K562 (cell line): ENCODE data around the gene SLIRP. TPM values are rescaled to one million over a fixed set of nuclear protein-coding genes. Genes with fewer than 3 reads are reported as not detected.

Source experiments
- ATAC-seq: fragments of 200-7000 bp; cut with Tn5 transposase; 3 replicates; pipeline ENCODE4 v1.9.1; 2020; ENCODE audit warnings: moderate library complexity
- BruUV-seq: library from RNA; stranded (reverse); fragments of 400-500 nt; replicated peaks from 2 replicates; lab custom pipeline; 2021; lab: Mats Ljungman, UMichigan
- CTCF ChIA-PET: fragments of 300-600 bp; formaldehyde crosslinking; extraction: SDS; loops from one replicate; lab custom pipeline; 2021; ENCODE audit warnings: low intra/inter-chr PET ratio; lab: Yijun Ruan, JAX
- POLR2A ChIA-PET: fragments of 300-600, 350-650 bp; sonication (Branson Sonifier 250); formaldehyde crosslinking; extraction: SDS; loops from one replicate; lab custom pipeline; 2021; ENCODE audit warnings: antibody characterized with exemption, inconsistent platforms; lab: Yijun Ruan, JAX
- DNase-seq, 4 experiments: peaks; one replicate each; pipeline versions ENCODE4 v3.0.0 to v3.0.0-alpha.2; 2011 to 2018; ENCODE audit warnings: low spot score in 3 of 4, mixed read lengths in 3 of 4; ENCODE audit errors: extremely low read depth in 1 of 4
- FAIRE-seq: peaks from 2 replicates; lab custom pipeline; 2011; peaks lifted over from hg19 to GRCh38; lab: Jason Lieb, UNC
- H2AFZ ChIP-seq: 2 replicates; pipeline ENCODE4 v1.6.0; 2011; ENCODE audit warnings: low read depth, low read length, control low read depth, inconsistent platforms
- H3K27ac ChIP-seq: fragments of 200-600 bp; 3 replicates; pipeline ENCODE4 v1.8.0; 2011; ENCODE audit warnings: low read depth, mild to moderate bottlenecking, control low read depth, inconsistent platforms, low read length, moderate library complexity, mixed read lengths; ENCODE audit errors: extremely low read depth
- H3K27me3 ChIP-seq, 2 experiments: fragments of 300-600 bp in 1 of 2; 2 replicates in 1 of 2; 3 replicates in 1 of 2; pipeline versions ENCODE4 v1.6.0 to v1.8.0; 2011; ENCODE audit warnings: inconsistent platforms in 2 of 2, low read length in 2 of 2, mild to moderate bottlenecking in 1 of 2, mixed read lengths in 1 of 2, moderate library complexity in 1 of 2; ENCODE audit not compliant: control insufficient read depth in 2 of 2, insufficient read depth in 2 of 2
- H3K36me3 ChIP-seq: fragments of 300-600 bp; 3 replicates; pipeline ENCODE4 v1.8.0; 2011; ENCODE audit warnings: mild to moderate bottlenecking, low read length, inconsistent platforms; ENCODE audit not compliant: control insufficient read depth, insufficient read depth
- H3K4me1 ChIP-seq, 2 experiments: fragments of 200-600 bp in 1 of 2; replicated peaks in 1 of 2; 2 replicates in 1 of 2; 3 replicates in 1 of 2; pipeline versions ENCODE4 v1.5.1 to v1.8.0; 2011; ENCODE audit warnings: inconsistent platforms in 2 of 2, low read length in 2 of 2, mild to moderate bottlenecking in 1 of 2, mixed read lengths in 1 of 2, moderate library complexity in 1 of 2; ENCODE audit not compliant: control insufficient read depth in 2 of 2, insufficient read depth in 2 of 2
- H3K4me2 ChIP-seq: 2 replicates; pipeline ENCODE4 v1.6.1; 2011; ENCODE audit warnings: low read length, control low read depth, inconsistent platforms, mixed read lengths; ENCODE audit not compliant: insufficient read depth
- H3K4me3 ChIP-seq: fragments of 200-600 bp; sonication (generic), shearing (Covaris generic); 2 replicates; pipeline ENCODE4 v1.5.1; 2016; ENCODE audit warnings: control low read depth, inconsistent platforms
- H3K79me2 ChIP-seq: fragments of 200-600 bp; 3 replicates; pipeline ENCODE4 v1.8.0; 2011; ENCODE audit warnings: low read length, inconsistent platforms; ENCODE audit not compliant: control insufficient read depth, insufficient read depth
- H3K9ac ChIP-seq, 2 experiments: 2 replicates each; pipeline versions ENCODE4 v1.6.0 to v1.6.1; 2011; ENCODE audit warnings: low read depth in 2 of 2, low read length in 2 of 2, control low read depth in 1 of 2, inconsistent platforms in 1 of 2, mild to moderate bottlenecking in 1 of 2, mixed read lengths in 1 of 2; ENCODE audit not compliant: insufficient read depth in 1 of 2
- H3K9me1 ChIP-seq: one replicate; pipeline ENCODE4 v1.6.0; 2011; ENCODE audit warnings: inconsistent platforms, mild to moderate bottlenecking, low read length, moderate library complexity; ENCODE audit not compliant: control insufficient read depth, insufficient read depth
- H3K9me3 ChIP-seq: replicated peaks from 2 replicates; pipeline ENCODE4 v1.5.1; 2011; ENCODE audit warnings: low read depth, low read length, inconsistent platforms; ENCODE audit not compliant: control insufficient read depth, insufficient read depth
- H4K20me1 ChIP-seq: replicated peaks from 2 replicates; pipeline ENCODE4 v1.6.1; 2011; ENCODE audit warnings: low read length, inconsistent platforms, mixed read lengths; ENCODE audit not compliant: control insufficient read depth, insufficient read depth
- CREBBP ChIP-seq: IDR thresholded peaks from one replicate; pipeline ENCODE4 v1.6.1; 2012; ENCODE audit warnings: low read depth, mild to moderate bottlenecking, control low read depth, inconsistent platforms, low read length
- CSDE1 ChIP-seq, 2 experiments: fragments of 450-650 bp; IDR thresholded peaks; 2 replicates each; pipeline ENCODE4 v1.6.1; 2016; ENCODE audit warnings: mild to moderate bottlenecking in 1 of 2
- ELF4 ChIP-seq: fragments of 450-650 bp; formaldehyde crosslinking; IDR thresholded peaks from 2 replicates; pipeline ENCODE4 v1.4.0; 2022; ENCODE audit warnings: missing genetic modification characterization
- HMG20A ChIP-seq: fragments of 450-650 bp; formaldehyde crosslinking; conservative IDR thresholded peaks from 2 replicates; pipeline ENCODE4 v1.4.0; 2020; ENCODE audit warnings: mild to moderate bottlenecking, mixed read lengths
- MIER1 ChIP-seq: fragments of 450-650 bp; IDR thresholded peaks from 2 replicates; pipeline ENCODE4 v1.6.1; 2016; ENCODE audit warnings: antibody characterized with exemption, mild to moderate bottlenecking, low read depth
- RHOXF2B ChIP-seq: fragments of 250-450 bp; sonication (Bioruptor Pico); conservative IDR thresholded peaks from 2 replicates; pipeline ENCODE4 v1.5.1; 2021
- SMARCA5 ChIP-seq: fragments of 450-650 bp; IDR thresholded peaks from 2 replicates; pipeline ENCODE4 v1.6.1; 2016
- TAF1 ChIP-seq: IDR thresholded peaks from 2 replicates; pipeline ENCODE4 v1.6.1; 2011; ENCODE audit warnings: mild to moderate bottlenecking, low read length, moderate library complexity; ENCODE audit not compliant: insufficient read depth, control insufficient read depth, severe bottlenecking; ENCODE audit errors: extremely low read depth
- U2AF2 ChIP-seq: fragments of 200-400 bp; formaldehyde crosslinking; optimal IDR thresholded peaks from 2 replicates; pipeline ENCODE3; 2017; ENCODE audit warnings: low read depth, mild to moderate bottlenecking, low read length
- in situ Hi-C: fragments of 300-500 bp; cut with MboI; formaldehyde crosslinking; loops from 4 replicates; pipeline ENCODE4 v1.15.0; 2018; ENCODE audit warnings: inconsistent platforms, mixed read lengths
- intact Hi-C: fragments of 100-400 bp; cut with micrococcal nuclease; formaldehyde crosslinking; loops from 2 replicates; pipeline ENCODE4 v1.14.2; 2022
- polyA plus RNA-seq, 8 experiments: library from polyadenylated mRNA; depleted of rRNA in 4 of 8; stranded (reverse) in 5 of 8; unstranded in 3 of 8; fragments of >200 nt; fragmentation: Nextera tagmentation in 2 of 8; fragmentation: Illumina TruSeq in 1 of 8; extraction: Ambion mirVana in 2 of 8; extraction: Trizol in 1 of 8; gene quantifications; 2 replicates each; pipeline versions ENCODE4 v1.2.1 to v1.2.3, GENCODE V29; 2011 to 2014; ENCODE audit warnings: inconsistent platforms in 1 of 8, missing spikeins in 1 of 8
- total RNA-seq, 7 experiments: library from RNA; depleted of rRNA in 6 of 7; stranded (reverse); fragments of >200 nt in 6 of 7; fragmentation: Illumina TruSeq in 2 of 7; extraction: Trizol in 2 of 7; gene quantifications; 2 replicates each; pipeline versions ENCODE4 v1.2.1 to v1.2.3, GENCODE V29; 2011 to 2021; ENCODE audit warnings: low replicate concordance in 1 of 7
- TF ChIP-seq, protein P1 (sequence below): sonication (generic); formaldehyde crosslinking; IDR thresholded peaks from 2 replicates; pipeline ENCODE4 v1.5.0; 2020; ENCODE audit warnings: missing genetic modification reagents
- TF ChIP-seq, protein P2 (sequence below): fragments of 200-800 bp; sonication (Bioruptor generic); IDR thresholded peaks from 2 replicates; pipeline ENCODE4 v1.6.1; 2016; ENCODE audit warnings: missing genetic modification characterization, missing compliant biosample characterization

Gene SLIRP
- total and polyA plus RNA-seq, 9 of the 15 experiments (the other 6 are each of a cell fraction or from before 2014, with no cell fraction given): 251 to 1,905 (median 491) TPM

DNA sequence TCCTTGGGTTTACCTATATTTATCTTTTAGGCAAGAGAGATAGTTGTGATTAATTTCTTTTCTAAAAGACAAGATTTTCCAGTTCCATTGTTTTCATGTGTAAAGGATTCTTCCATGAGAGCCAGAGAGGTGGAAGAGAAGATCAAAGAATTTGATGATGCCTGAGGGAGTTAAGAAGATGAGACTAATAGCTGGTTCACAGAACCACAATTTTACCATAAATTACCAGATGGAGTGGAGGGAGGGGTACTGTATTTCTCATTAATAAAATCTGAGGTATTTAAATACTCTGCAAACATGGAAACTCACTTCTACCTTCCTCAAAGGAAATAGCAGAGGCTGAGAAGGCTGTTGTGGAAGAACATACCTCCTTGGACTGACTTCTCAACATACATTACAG is 34.7 kb upstream of the SLIRP start:
- CTCF ChIA-PET: no interaction called here
- no peak overlapping the region for H3K4me3 ChIP-seq
- H3K27me3 ChIP-seq: no peaks in the 10 kb centered on the region
- no peaks in the 10 kb centered on the region for H3K9me1 ChIP-seq
- H3K4me1 ChIP-seq: no peaks in the 10 kb centered on the region
- peaks cover 37% of the 10 kb centered on the region for H3K36me3 ChIP-seq
- FAIRE-seq: no peak
- H3K27ac ChIP-seq: no peak overlapping the region
- H3K79me2 ChIP-seq: no peaks in the 10 kb centered on the region
- H3K9ac ChIP-seq: no peak overlapping the region
- BruUV-seq: no TSS peak
- no peaks in the 10 kb centered on the region for H3K9me3 ChIP-seq
- no peak overlapping the region for H3K4me2 ChIP-seq
- no peak for DNase-seq
- intact Hi-C loops: no loop called here
- ATAC-seq: no peak
- POLR2A ChIA-PET: no interaction called here
- in situ Hi-C loops: loop anchor here (25.0 kb wide), 1 partner anchor 914 kb away; no protein-coding TSS in a partner anchor
- TF ChIP-seq MIER1: no peak
- TF ChIP-seq ELF4: no peak
- no peak for TF ChIP-seq SMARCA5
- TF ChIP-seq, protein P1, sequence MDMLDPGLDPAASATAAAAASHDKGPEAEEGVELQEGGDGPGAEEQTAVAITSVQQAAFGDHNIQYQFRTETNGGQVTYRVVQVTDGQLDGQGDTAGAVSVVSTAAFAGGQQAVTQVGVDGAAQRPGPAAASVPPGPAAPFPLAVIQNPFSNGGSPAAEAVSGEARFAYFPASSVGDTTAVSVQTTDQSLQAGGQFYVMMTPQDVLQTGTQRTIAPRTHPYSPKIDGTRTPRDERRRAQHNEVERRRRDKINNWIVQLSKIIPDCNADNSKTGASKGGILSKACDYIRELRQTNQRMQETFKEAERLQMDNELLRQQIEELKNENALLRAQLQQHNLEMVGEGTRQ: no peak
- TF ChIP-seq HMG20A (CRISPR knock-in tag): no peak
- no peak for TF ChIP-seq CREBBP
- TF ChIP-seq U2AF2: no peak
- TF ChIP-seq, protein P2, sequence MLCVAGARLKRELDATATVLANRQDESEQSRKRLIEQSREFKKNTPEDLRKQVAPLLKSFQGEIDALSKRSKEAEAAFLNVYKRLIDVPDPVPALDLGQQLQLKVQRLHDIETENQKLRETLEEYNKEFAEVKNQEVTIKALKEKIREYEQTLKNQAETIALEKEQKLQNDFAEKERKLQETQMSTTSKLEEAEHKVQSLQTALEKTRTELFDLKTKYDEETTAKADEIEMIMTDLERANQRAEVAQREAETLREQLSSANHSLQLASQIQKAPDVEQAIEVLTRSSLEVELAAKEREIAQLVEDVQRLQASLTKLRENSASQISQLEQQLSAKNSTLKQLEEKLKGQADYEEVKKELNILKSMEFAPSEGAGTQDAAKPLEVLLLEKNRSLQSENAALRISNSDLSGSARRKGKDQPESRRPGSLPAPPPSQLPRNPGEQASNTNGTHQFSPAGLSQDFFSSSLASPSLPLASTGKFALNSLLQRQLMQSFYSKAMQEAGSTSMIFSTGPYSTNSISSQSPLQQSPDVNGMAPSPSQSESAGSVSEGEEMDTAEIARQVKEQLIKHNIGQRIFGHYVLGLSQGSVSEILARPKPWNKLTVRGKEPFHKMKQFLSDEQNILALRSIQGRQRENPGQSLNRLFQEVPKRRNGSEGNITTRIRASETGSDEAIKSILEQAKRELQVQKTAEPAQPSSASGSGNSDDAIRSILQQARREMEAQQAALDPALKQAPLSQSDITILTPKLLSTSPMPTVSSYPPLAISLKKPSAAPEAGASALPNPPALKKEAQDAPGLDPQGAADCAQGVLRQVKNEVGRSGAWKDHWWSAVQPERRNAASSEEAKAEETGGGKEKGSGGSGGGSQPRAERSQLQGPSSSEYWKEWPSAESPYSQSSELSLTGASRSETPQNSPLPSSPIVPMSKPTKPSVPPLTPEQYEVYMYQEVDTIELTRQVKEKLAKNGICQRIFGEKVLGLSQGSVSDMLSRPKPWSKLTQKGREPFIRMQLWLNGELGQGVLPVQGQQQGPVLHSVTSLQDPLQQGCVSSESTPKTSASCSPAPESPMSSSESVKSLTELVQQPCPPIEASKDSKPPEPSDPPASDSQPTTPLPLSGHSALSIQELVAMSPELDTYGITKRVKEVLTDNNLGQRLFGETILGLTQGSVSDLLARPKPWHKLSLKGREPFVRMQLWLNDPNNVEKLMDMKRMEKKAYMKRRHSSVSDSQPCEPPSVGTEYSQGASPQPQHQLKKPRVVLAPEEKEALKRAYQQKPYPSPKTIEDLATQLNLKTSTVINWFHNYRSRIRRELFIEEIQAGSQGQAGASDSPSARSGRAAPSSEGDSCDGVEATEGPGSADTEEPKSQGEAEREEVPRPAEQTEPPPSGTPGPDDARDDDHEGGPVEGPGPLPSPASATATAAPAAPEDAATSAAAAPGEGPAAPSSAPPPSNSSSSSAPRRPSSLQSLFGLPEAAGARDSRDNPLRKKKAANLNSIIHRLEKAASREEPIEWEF (CRISPR knock-in tag): no peak
- no peak for TF ChIP-seq CSDE1 (IDR thresholded peaks at IDR 0.05)
- TF ChIP-seq RHOXF2B (CRISPR knock-in tag): no peak
- no peak for TF ChIP-seq TAF1
- H2AFZ ChIP-seq: no peak overlapping the region
- H4K20me1 ChIP-seq: no peaks in the 10 kb centered on the region
